Left forelimb (tissue), 1 donor: ENCODE measurements around the gene MYEF2.

Source experiments
- DNase-seq: peaks from one replicate; pipeline ENCODE4 v3.0.0-alpha.2; 2018; ENCODE audit warnings: low spot score

Gene MYEF2

DNA sequence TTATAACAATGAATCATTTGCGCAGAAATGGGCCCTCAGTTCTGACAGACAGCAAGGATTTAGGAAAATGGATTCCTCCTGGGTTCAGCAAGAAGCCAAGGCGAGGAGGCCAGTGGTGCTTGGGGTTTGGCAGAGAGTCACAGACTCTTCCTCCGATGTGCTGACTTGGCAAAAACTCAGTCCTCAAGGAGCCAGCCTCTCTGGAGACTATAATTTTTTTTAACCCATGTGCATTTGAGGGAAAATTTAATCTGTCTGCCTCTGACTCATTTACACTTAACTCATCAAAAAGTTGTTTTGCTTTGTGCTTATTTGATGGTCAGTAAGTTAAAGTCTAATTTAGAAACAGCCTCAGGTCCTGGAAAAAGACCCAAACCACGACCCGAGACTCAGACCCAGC, 91.5 kb downstream of the MYEF2 start:
- no peak for DNase-seq

DNA sequence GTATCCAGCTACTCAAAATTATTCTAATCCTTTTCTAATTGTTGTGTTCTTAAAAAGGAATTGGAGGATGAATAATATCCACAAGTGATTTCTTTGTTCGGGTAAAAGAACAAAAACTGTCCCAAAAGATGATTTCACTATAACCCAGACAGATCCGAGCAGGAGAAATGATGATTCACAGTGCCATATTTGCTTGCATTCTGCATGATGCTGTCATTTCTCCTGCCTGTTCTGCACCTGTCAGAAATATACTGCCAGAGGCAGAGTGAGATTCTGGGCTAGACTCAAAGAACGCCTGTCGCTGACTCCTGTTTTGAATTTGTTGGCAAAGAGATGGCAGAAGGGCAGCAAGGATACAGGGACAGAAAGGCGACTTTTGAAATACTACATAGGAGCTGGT, 92.0 kb downstream of the MYEF2 start:
- DNase-seq: no peak

DNA sequence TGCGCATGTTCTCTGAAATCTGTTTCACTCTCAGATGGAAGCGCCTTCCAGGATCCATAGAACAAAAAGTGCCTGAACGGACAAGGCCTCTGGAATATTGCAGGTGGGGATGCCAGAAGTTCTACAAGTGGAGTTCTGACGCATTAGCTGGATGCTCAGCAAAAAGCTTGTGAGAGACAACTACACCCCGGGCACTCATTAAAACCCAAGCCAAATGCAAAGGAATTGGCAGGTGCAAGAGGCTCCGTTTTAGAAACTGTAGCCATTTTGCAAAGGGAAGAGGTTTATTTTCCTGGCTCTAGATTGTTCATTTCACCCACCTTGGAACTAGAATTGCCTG, 92.5 kb downstream of the MYEF2 start:
- peak; percentile 85 for DNase-seq

DNA sequence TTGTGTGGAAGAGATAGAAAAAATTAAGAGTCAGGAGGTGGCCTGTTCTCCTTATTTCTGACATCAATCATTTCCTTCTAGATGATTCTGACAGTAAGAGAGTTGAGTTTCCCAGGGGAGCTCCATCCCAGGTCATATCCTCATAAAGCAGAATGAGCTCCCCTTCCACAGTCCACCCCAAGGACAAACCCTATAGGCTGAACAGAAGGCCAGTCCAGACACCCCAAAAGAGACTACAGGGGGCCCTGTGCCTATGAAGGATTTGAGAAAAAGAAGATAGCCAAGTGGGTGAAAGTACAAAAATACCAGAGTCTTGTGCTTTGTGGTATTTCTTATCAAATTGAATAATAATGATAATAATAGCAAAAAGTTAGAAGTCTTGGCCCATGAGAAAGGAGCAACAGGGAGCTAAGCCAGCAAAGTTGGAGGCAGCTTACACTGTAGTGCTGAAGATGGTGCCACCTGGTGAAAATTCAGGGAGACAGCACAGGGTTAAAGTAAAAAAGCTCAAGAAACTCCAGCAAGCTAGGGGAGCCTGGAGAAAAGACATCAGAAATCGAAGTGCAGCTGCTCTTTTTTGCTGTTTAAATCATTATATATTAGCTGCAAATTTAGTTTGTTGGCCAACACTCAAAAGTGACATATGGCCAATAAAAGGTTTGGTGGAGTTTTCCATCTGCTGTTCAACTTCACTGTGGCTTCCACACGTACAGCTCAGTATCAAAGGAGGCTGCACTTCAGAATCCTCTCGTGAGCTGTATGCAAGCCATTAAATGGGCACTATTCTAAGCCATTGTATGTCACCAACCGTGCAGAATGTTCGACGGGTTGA, 93.1 kb downstream of the MYEF2 start:
- DNase-seq: no peak
